Loucy (cell line): ENCODE measurements around the gene HRC.

Experiments used
- H2AFZ ChIP-seq: fragments of 200-600 bp; sonication (generic); 2 replicates; pipeline ENCODE4 v1.6.0; 2016; ENCODE audit warnings: antibody characterized with exemption, mild to moderate bottlenecking, low read length, moderate library complexity
- H3F3A ChIP-seq: fragments of 200-600 bp; 2 replicates; pipeline ENCODE4 v1.6.0; 2016; ENCODE audit warnings: antibody characterized with exemption, low read depth, mild to moderate bottlenecking
- H3K27me3 ChIP-seq: fragments of 200-600 bp; sonication (generic); 2 replicates; pipeline ENCODE4 v1.6.1; 2014; ENCODE audit warnings: low read length, mild to moderate bottlenecking; ENCODE audit not compliant: insufficient read depth, poor library complexity, severe bottlenecking
- H3K36me3 ChIP-seq: fragments of 200-600 bp; sonication (generic); 2 replicates; pipeline ENCODE4 v1.6.1; 2016; ENCODE audit warnings: low read length; ENCODE audit not compliant: insufficient read depth
- H3K4me1 ChIP-seq: fragments of 200-600 bp; sonication (generic); 2 replicates; pipeline ENCODE4 v1.5.1; 2014; ENCODE audit warnings: low read length, mild to moderate bottlenecking; ENCODE audit not compliant: insufficient read depth, poor library complexity, severe bottlenecking
- H3K4me2 ChIP-seq: fragments of 200-600 bp; sonication (generic); 2 replicates; pipeline ENCODE4 v1.6.0; 2014; ENCODE audit warnings: antibody characterized with exemption, low read length, low read depth, mild to moderate bottlenecking; ENCODE audit not compliant: poor library complexity, severe bottlenecking
- H3K4me3 ChIP-seq: fragments of 200-600 bp; sonication (generic); 2 replicates; pipeline ENCODE4 v1.5.1; 2014; ENCODE audit warnings: low read length, mild to moderate bottlenecking, mixed read lengths; ENCODE audit not compliant: poor library complexity, severe bottlenecking
- H3K79me2 ChIP-seq: fragments of 200-600 bp; sonication (generic); 2 replicates; pipeline ENCODE4 v1.6.1; 2014; ENCODE audit warnings: low read length; ENCODE audit not compliant: insufficient read depth
- H3K9ac ChIP-seq: fragments of 200-600 bp; sonication (generic); 2 replicates; pipeline ENCODE4 v1.6.0; 2014; ENCODE audit warnings: mild to moderate bottlenecking, low read depth, low read length, moderate library complexity; ENCODE audit not compliant: poor library complexity, severe bottlenecking
- H3K9me2 ChIP-seq: fragments of 200-600 bp; sonication (generic); replicated peaks from 2 replicates; pipeline ENCODE4 v1.6.1; 2016; ENCODE audit warnings: low read depth, low read length, mixed read lengths
- H3K9me3 ChIP-seq: fragments of 200-600 bp; sonication (generic); 2 replicates; pipeline ENCODE4 v1.6.1; 2014; ENCODE audit warnings: mild to moderate bottlenecking, antibody characterized with exemption, low read length, low read depth; ENCODE audit not compliant: insufficient read depth
- H4K20me1 ChIP-seq: fragments of 200-600 bp; sonication (generic); 2 replicates; pipeline ENCODE4 v1.6.0; 2014; ENCODE audit warnings: antibody characterized with exemption, low read length, mild to moderate bottlenecking; ENCODE audit not compliant: insufficient read depth, poor library complexity, severe bottlenecking
- EZH2phosphoT487 ChIP-seq: fragments of 200-600 bp; IDR thresholded peaks from 2 replicates; pipeline ENCODE4 v1.6.1; 2018; ENCODE audit warnings: antibody characterized with exemption, mild to moderate bottlenecking, moderate library complexity, borderline replicate concordance
- TF ChIP-seq, protein P1 (sequence below): fragments of 200-600 bp; sonication (generic); conservative IDR thresholded peaks from 2 replicates; pipeline ENCODE4 v1.5.1; 2014; ENCODE audit warnings: mild to moderate bottlenecking, antibody characterized with exemption, low read length

The HRC gene

DNA sequence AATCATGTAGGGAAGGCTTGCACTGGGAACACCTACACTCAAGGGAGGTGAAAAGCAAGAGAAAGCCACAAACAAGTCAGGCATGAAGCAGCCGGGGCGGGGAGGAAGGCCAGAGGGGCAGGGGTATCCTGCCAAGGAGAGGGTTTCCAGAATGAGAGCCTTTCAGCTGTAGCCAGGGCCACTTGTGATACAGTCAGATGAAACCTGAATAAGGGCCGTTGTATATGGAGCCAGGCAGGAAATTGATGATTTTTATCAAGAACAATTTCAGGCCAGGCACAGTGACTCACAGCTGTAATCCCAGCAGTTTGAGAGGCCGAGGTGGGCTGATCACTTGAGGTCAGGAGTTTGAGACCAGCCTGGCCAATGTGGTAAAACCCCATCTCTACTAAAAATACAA, 6.8 kb upstream of the HRC start:
- TF ChIP-seq, protein P1, sequence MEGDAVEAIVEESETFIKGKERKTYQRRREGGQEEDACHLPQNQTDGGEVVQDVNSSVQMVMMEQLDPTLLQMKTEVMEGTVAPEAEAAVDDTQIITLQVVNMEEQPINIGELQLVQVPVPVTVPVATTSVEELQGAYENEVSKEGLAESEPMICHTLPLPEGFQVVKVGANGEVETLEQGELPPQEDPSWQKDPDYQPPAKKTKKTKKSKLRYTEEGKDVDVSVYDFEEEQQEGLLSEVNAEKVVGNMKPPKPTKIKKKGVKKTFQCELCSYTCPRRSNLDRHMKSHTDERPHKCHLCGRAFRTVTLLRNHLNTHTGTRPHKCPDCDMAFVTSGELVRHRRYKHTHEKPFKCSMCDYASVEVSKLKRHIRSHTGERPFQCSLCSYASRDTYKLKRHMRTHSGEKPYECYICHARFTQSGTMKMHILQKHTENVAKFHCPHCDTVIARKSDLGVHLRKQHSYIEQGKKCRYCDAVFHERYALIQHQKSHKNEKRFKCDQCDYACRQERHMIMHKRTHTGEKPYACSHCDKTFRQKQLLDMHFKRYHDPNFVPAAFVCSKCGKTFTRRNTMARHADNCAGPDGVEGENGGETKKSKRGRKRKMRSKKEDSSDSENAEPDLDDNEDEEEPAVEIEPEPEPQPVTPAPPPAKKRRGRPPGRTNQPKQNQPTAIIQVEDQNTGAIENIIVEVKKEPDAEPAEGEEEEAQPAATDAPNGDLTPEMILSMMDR: no peak
- no peak for TF ChIP-seq EZH2phosphoT487
- Histone ChIP-seq H3K4me3 (no peak overlapping the region), H4K20me1 (no peaks in the 10 kb centered on the region), H3K4me1 (peaks cover 9% of the 10 kb centered on the region), H3K36me3 (no peaks in the 10 kb centered on the region), H3K9me3 (no peaks in the 10 kb centered on the region), H3K79me2 (no peaks in the 10 kb centered on the region), H3K9me2 (no peaks in the 10 kb centered on the region), H3F3A (no peaks in the 10 kb centered on the region), H3K9ac (no peak overlapping the region), H3K27me3 (no peaks in the 10 kb centered on the region), H3K4me2 (no peak overlapping the region), H2AFZ (no peak overlapping the region)

DNA sequence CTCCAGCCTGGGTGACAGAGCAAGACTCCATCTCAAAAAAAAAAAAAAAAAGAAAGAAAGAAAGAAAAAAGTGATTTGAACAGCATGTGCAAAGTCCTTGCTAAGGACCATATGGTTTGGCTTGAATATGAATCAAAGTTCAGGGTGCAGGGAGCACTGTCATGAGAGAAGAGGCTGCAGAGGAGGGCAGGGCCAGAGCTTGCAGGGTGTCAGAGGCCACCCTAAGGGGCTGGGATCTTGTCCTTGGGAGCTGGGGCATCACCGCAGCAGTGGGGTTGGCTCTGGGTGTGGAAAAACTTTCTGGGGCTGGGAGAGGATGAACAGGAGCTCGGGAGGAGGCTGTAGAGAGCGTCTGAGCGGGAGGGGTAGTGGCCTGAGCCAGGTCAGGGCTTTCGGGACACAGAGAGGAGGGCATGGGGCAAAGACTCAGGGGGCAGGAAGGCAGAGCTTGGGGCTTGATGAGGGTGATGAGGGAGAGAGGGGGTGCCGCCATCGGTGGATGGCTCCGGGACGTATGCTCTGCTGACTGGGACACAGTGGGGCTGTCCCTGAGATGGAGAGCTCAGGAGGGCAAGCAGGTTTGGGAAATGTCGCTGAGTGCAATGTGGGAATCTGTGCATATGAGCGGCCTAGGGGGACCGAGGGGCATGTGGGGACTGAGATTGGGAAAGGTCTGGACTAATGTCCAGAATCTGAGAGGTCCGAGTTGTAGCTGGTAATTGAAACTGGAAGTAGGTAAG, 5.4 kb upstream of the HRC start:
- Histone ChIP-seq H3K9ac (no peak overlapping the region), H3K4me1 (peaks cover 14% of the 10 kb centered on the region)

DNA sequence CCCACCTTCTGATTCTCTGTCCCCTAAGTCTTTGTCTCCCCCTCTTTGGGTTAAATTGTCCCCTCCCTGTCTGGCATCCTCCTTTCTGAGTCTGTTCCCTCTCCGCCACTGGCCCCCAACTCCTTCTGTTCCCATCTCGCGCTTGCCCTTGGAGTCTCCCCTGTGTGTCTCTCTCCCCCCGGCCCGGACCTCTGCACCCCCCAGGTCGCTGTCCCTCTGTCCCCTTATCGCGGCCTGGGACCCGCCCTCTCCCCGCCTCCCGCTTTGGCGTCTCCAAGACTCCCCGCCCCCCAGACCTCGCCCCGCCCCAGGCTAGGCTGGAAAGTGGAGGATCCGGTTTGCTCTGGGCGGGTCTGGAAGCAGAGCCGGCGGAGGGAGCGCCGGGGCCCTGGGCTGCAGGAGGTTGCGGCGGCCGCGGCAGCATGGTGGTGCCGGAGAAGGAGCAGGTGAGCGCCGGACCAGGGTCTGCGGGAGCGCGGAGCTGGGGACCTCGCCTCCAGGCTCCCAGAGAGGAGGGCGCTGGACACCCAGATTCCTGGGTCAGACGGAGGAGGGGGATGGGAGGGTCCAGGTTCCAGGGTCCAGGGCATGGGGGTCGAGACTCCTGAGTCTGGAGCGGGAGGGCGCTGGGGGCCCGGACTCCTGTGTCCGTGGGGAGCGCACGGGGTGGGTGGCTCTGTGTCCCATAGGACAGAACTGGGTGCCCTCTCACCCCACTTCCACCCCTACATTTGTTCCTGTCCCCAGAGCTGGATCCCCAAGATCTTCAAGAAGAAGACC, 2.4 kb upstream of the HRC start, which contains the start of gene TRPM4:
TRPM4 (plus strand) TSS at position 348 of the 780 bp plus-strand sequence; CDS start at position 423, 75 bp downstream.
- Histone ChIP-seq H3K79me2 (no peaks in the 10 kb centered on the region), H3K4me1 (peaks cover 14% of the 10 kb centered on the region), H3K27me3 (no peaks in the 10 kb centered on the region), H3K9me3 (no peaks in the 10 kb centered on the region), H2AFZ (peak within 1 kb of the TSS; percentile 91), H3K36me3 (no peaks in the 10 kb centered on the region), H3F3A (no peaks in the 10 kb centered on the region), H3K4me2 (peak within 1 kb of the TSS; percentile 87), H3K9ac (peak within 1 kb of the TSS; percentile 74), H3K4me3 (peak within 1 kb of the TSS; percentile 81), H4K20me1 (no peaks in the 10 kb centered on the region), H3K9me2 (no peaks in the 10 kb centered on the region)
- TF ChIP-seq, protein P1: no peak
- TF ChIP-seq EZH2phosphoT487: no peak

More for the DNA sequence above, 5.4 kb upstream of the HRC start:
- no peaks in the 10 kb centered on the region for H3K36me3 ChIP-seq
- H4K20me1 ChIP-seq: no peaks in the 10 kb centered on the region
- H3K4me2 ChIP-seq: no peak overlapping the region
- H3F3A ChIP-seq: no peaks in the 10 kb centered on the region
- no peak overlapping the region for H3K4me3 ChIP-seq
- no peaks in the 10 kb centered on the region for H3K79me2 ChIP-seq
- no peak overlapping the region for H2AFZ ChIP-seq
- no peaks in the 10 kb centered on the region for H3K27me3 ChIP-seq
- H3K9me2 ChIP-seq: no peaks in the 10 kb centered on the region
- no peak for TF ChIP-seq EZH2phosphoT487
- TF ChIP-seq, protein P1: no peak
- H3K9me3 ChIP-seq: no peaks in the 10 kb centered on the region
